OCI-LY1 (cell line): Measurements from ENCODE around the gene KIAA0319L.

ENCODE experiments used
- H2AFZ ChIP-seq: fragments of 200-600 bp; sonication (generic), shearing (Covaris generic); 2 replicates; pipeline ENCODE4 v1.6.0; 2014; ENCODE audit warnings: antibody characterized with exemption, mild to moderate bottlenecking, low read length
- H3F3A ChIP-seq: fragments of 200-600 bp; sonication (generic), shearing (Covaris generic); 2 replicates; pipeline ENCODE4 v1.6.0; 2014; ENCODE audit warnings: mild to moderate bottlenecking, antibody characterized with exemption, low read length, moderate library complexity; ENCODE audit not compliant: insufficient read depth
- H3K27ac ChIP-seq: fragments of 200-600 bp; sonication (generic); 2 replicates; pipeline ENCODE4 v1.5.1; 2014; ENCODE audit warnings: low read length, mixed run types, mild to moderate bottlenecking, low read depth; ENCODE audit not compliant: poor library complexity, severe bottlenecking
- H3K27me3 ChIP-seq: fragments of 200-600 bp; sonication (generic); 2 replicates; pipeline ENCODE4 v1.6.0; 2014; ENCODE audit warnings: antibody characterized with exemption, mild to moderate bottlenecking, low read length, moderate library complexity; ENCODE audit not compliant: insufficient read depth
- H3K36me3 ChIP-seq: fragments of 200-600 bp; sonication (generic); 2 replicates; pipeline ENCODE4 v1.6.1; 2014; ENCODE audit warnings: mild to moderate bottlenecking, antibody characterized with exemption, low read length, moderate library complexity, mixed read lengths; ENCODE audit not compliant: insufficient read depth
- H3K4me1 ChIP-seq: fragments of 200-600 bp; sonication (generic); 2 replicates; pipeline ENCODE4 v1.5.1; 2014; ENCODE audit warnings: mild to moderate bottlenecking, low read length, moderate library complexity; ENCODE audit not compliant: insufficient read depth, severe bottlenecking
- H3K4me2 ChIP-seq: fragments of 200-600 bp; sonication (generic), shearing (Covaris generic); 2 replicates; pipeline ENCODE4 v1.6.1; 2014; ENCODE audit warnings: low read length
- H3K4me3 ChIP-seq: fragments of 200-600 bp; sonication (generic); 2 replicates; pipeline ENCODE4 v1.5.1; 2014; ENCODE audit warnings: low read length, low read depth, mild to moderate bottlenecking, mixed read lengths; ENCODE audit not compliant: poor library complexity, severe bottlenecking
- H3K79me2 ChIP-seq: fragments of 200-600 bp; shearing (Covaris generic); 2 replicates; pipeline ENCODE4 v1.6.1; 2016; ENCODE audit warnings: mixed run types, low read length, mixed read lengths; ENCODE audit not compliant: insufficient read depth
- H3K9ac ChIP-seq: fragments of 200-600 bp; sonication (generic), shearing (Covaris generic); 2 replicates; pipeline ENCODE4 v1.6.1; 2014; ENCODE audit warnings: mild to moderate bottlenecking, low read length, mixed read lengths
- H3K9me2 ChIP-seq: fragments of 200-600 bp; sonication (generic), shearing (Covaris generic); 2 replicates; pipeline ENCODE4 v1.6.1; 2014; ENCODE audit warnings: low read depth, mild to moderate bottlenecking, low read length, mixed read lengths
- H3K9me3 ChIP-seq: fragments of 200-600 bp; shearing (Covaris generic); 2 replicates; pipeline ENCODE4 v1.6.1; 2014; ENCODE audit warnings: low read length, mixed read lengths
- H4K20me1 ChIP-seq: fragments of 200-600 bp; sonication (generic), shearing (Covaris generic); 2 replicates; pipeline ENCODE4 v1.6.0; 2016; ENCODE audit warnings: mild to moderate bottlenecking, low read length; ENCODE audit not compliant: insufficient read depth
- EZH2 ChIP-seq: fragments of 200-600 bp; sonication (generic), shearing (Covaris generic); IDR thresholded peaks from 2 replicates; pipeline ENCODE4 v1.8.0; 2017; ENCODE audit warnings: borderline replicate concordance, mixed run types, mild to moderate bottlenecking, antibody characterized with exemption, low read length, moderate library complexity, mixed read lengths
- TF ChIP-seq, protein P1 (sequence below): fragments of 200-600 bp; sonication (generic), shearing (Covaris generic); IDR thresholded peaks from 2 replicates; pipeline ENCODE4 v1.5.1; 2017; ENCODE audit warnings: mild to moderate bottlenecking, antibody characterized with exemption, low read length, moderate library complexity, mixed read lengths

KIAA0319L gene

GRCh38 chr1:35573198-35574124 lies 16.3 kb upstream of the KIAA0319L start, which contains the start of gene TFAP2E:
TSS of gene TFAP2E (plus strand) at chr1:35573314. CDS start at chr1:35573578, 264 bp downstream.
- Histone ChIP-seq H3K36me3 (no peaks in the 10 kb centered on the region), H3K9me3 (no peaks in the 10 kb centered on the region), H3K4me3 (peak within 1 kb of the TSS; percentile 43), H4K20me1 (no peaks in the 10 kb centered on the region), H2AFZ (no peak within 1 kb of the TSS), H3K4me2 (peak within 1 kb of the TSS; percentile 50), H3K9ac (no peak within 1 kb of the TSS), H3K27ac (no peak within 1 kb of the TSS), H3K4me1 (peaks cover 16% of the 10 kb centered on the region), H3K9me2 (no peaks in the 10 kb centered on the region), H3K27me3 (no peaks in the 10 kb centered on the region; the same call in 1 of the 2 replicates), H3F3A (no peaks in the 10 kb centered on the region), H3K79me2 (no peaks in the 10 kb centered on the region)
- no peak for TF ChIP-seq EZH2
- TF ChIP-seq, protein P1, sequence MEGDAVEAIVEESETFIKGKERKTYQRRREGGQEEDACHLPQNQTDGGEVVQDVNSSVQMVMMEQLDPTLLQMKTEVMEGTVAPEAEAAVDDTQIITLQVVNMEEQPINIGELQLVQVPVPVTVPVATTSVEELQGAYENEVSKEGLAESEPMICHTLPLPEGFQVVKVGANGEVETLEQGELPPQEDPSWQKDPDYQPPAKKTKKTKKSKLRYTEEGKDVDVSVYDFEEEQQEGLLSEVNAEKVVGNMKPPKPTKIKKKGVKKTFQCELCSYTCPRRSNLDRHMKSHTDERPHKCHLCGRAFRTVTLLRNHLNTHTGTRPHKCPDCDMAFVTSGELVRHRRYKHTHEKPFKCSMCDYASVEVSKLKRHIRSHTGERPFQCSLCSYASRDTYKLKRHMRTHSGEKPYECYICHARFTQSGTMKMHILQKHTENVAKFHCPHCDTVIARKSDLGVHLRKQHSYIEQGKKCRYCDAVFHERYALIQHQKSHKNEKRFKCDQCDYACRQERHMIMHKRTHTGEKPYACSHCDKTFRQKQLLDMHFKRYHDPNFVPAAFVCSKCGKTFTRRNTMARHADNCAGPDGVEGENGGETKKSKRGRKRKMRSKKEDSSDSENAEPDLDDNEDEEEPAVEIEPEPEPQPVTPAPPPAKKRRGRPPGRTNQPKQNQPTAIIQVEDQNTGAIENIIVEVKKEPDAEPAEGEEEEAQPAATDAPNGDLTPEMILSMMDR, result no peak

DNA sequence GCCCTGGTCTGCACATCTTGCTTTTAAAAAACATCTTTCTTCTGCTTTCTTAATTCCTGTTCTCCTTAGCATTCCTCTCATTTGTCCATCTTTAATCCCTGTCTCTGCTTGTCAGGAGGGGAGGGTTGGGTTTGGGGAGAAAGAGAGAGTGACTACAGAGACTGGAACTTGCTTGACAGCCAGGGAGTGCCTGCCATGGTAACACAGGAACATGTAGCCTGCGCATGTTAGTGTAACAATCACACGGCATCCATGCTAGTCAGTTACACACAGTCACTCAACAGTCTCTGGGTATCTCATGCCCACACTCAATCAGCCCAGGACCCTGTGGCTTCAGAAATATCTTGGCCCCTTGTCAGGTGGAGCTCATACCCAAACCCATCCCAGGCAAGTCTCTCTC lies 15.1 kb upstream of the KIAA0319L start:
- no peak overlapping the region for H3K27ac ChIP-seq
- H3K4me2 ChIP-seq, result no peak overlapping the region
- no peaks in the 10 kb centered on the region for H3K36me3 ChIP-seq
- no peaks in the 10 kb centered on the region for H3F3A ChIP-seq
- no peaks in the 10 kb centered on the region for H4K20me1 ChIP-seq
- H3K4me3 ChIP-seq, result no peak overlapping the region
- H3K9me2 ChIP-seq, result no peaks in the 10 kb centered on the region
- no peaks in the 10 kb centered on the region for H3K9me3 ChIP-seq
- no peaks in the 10 kb centered on the region for H3K79me2 ChIP-seq
- TF ChIP-seq EZH2, result no peak
- TF ChIP-seq, protein P1, result no peak
- no peak overlapping the region for H3K9ac ChIP-seq
- peaks cover 5% of the 10 kb centered on the region for H3K4me1 ChIP-seq
- no peak overlapping the region for H2AFZ ChIP-seq
- no peaks in the 10 kb centered on the region; the same call in 1 of the 2 replicates for H3K27me3 ChIP-seq

DNA sequence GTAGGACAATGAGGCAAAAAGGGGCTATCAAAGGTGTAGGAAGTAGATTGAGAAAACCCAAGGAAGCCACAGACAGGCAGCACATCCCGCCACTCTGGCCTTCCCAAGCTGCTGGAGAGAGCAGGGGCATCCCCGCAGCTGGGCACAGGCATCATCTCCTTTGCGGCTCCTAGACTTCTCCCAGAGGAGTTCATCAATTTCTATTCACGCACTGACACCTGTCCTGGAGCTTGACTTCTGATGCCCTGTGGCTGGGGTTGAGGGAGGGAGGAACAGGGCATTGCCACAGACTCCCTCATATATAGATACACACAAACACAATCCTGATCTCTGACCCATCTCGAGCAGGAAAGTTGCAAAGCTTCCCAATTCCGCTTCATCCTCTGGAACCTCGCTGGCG lies 14.1 kb upstream of the KIAA0319L start:
- no peak overlapping the region for H3K27ac ChIP-seq
- 0 out of 2 replicates have a peak, but pooled peaks cover under 1% of the 10 kb centered on the region for H3K36me3 ChIP-seq
- no peak for TF ChIP-seq EZH2
- TF ChIP-seq, protein P1, result no peak
- H3K4me1 ChIP-seq, result no peaks in the 10 kb centered on the region
- H3K9ac ChIP-seq, result no peak overlapping the region
- no peaks in the 10 kb centered on the region for H3K9me3 ChIP-seq
- no peaks in the 10 kb centered on the region for H3K79me2 ChIP-seq
- H2AFZ ChIP-seq, result no peak overlapping the region
- H3K4me2 ChIP-seq, result no peak overlapping the region
- H3K4me3 ChIP-seq, result no peak overlapping the region
- no peaks in the 10 kb centered on the region; the same call in 1 of the 2 replicates for H3K27me3 ChIP-seq
- no peaks in the 10 kb centered on the region for H3F3A ChIP-seq
- H4K20me1 ChIP-seq, result no peaks in the 10 kb centered on the region
- no peaks in the 10 kb centered on the region for H3K9me2 ChIP-seq
